Fibroblast of skin of right biceps (primary cell): ENCODE data around the gene SERPINA5.
"Not testable (repeated sequence)": the region's sequence is repeated elsewhere in the genome, so short reads cannot be mapped to it uniquely, and the experiment has no call there.

Experiments used
- DNase-seq: peaks from one replicate; pipeline ENCODE4 v3.0.0-alpha.2; 2013

Gene SERPINA5

GRCh38 chr14:94628578-94628977 is 47.4 kb downstream of the SERPINA5 start:
- no peak for DNase-seq

GRCh38 chr14:94630396-94630795 is 49.2 kb downstream of the SERPINA5 start:
- no peak for DNase-seq

DNA sequence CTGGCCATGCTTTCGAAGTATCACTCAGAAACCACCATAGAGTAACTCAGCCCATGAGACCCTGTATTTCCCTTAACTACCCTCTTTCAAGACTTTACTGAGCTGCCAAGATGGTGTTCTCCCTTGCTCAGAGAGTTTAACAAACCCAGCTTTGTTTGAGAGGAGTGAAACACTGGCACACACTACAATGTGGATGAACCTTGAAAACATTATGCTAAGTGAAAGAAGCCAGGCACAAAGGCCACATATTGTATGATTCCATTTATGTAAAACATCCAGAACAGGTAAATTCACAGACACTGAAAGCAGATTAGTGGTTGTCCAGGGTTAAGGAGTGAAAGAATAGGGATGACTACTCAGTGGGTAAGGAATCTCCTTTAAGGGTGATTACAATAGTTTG is 49.8 kb downstream of the SERPINA5 start:
- no peak for DNase-seq

- no peak for DNase-seq
Measured at GRCh38 chr14:94631536-94632304, 50.5 kb downstream of the SERPINA5 start.

GRCh38 chr14:94632305-94632590 is 51.0 kb downstream of the SERPINA5 start:
- no peak for DNase-seq

DNA sequence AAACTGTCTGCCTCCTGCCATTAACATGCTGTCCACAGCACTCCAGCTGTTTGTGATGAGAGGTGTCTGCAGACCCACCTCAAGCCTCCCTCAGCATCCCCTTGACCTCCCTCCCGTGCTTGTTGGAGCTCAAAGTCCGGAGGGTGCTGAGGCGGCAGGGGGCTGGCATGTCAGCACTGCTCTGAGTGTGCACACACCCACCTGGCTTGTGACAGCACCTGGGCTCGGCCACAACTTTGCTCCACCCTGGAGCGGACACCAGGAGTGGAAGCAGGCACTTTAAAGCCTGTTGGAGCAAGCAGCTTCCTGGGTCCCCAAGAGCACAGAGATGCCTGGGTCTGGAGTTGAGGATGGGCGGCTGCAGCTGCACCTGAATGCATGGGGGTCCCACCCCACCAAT is 51.9 kb downstream of the SERPINA5 start:
- no peak for DNase-seq

- no peak for DNase-seq
Measured at GRCh38 chr14:94635154-94635553, 53.9 kb downstream of the SERPINA5 start.

- no peak for DNase-seq
Measured at GRCh38 chr14:94636744-94637412, 55.7 kb downstream of the SERPINA5 start.

DNA sequence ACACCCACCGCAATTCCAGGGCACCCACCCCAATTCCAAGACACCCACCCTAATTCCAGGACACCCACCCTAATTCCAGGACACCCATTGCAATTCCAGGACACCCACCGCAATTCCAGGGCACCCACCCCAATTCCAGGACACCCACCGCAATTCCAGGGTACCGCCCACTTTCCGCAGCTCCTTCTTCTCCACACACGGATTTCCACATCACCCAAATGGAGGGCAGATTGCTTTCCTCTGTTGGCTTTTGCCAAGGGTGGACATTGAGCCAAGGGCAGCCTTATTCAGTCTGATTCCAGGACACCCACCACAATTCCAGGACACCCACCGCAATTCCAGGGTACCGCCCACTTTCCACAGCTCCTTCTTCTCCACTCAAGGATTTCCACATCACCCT is 56.6 kb downstream of the SERPINA5 start:
- DNase-seq = not testable (repeated sequence)

DNA sequence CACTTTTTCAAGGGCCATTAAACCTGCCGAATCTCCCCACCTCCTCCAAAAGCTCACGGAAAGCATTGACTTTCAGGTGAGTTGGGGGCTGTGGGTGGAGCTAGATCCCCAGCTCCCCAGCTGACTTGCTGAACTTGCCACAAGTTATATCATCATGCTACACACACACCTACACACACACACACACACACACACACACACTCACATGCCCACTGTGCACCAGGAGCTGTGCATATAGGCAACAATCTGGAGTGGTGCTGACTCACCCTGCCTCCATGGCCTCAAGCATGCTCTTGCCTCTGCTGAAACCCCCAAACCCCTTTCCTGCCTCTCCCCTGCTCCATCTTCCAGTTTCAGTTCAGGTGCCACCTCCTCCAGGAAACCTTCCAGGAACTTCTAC is 57.1 kb downstream of the SERPINA5 start:
- no peak for DNase-seq

DNA sequence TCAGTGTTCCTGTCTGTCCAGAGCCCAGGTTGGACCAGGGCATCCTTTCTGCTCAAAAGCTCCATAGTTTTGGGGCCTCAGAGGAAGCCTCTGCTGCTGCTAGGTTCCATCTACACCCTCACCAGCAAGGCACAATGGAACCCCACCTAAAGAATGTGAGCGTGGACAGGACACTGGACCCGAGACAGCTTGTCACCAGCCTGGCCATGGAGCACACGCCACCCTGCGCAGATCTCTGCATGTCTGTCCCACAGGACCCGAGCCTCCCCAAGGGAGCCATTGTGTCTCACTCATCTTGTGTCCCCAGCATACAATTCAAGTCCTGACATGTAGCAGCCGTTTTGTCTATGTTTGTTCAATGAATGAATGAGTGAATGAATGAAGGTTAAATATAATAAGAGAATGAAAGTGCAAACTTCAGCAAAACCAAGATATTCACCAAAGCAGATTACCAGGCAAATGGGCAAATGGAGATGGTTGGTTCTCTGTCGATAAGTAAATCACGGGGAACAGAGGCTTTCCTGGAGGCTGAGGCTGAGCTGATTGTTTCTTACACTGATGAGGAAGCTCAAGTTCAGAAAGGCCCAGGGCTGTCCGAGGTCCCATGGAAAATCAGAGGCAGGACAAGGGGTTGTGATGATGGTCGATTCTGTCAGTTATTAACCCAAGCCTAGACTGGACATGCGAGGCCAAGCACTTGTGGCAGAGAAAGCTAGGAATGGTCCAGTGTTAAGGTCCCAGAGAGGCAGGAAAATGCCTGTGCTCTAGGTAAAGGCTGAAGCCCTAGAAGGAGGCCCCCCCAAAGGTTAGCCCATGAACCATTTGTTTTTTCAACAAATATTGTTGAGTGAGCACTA is 58.0 kb downstream of the SERPINA5 start:
- no peak for DNase-seq

GRCh38 chr14:94640721-94641631 is 59.8 kb downstream of the SERPINA5 start:
- no peak for DNase-seq

DNA sequence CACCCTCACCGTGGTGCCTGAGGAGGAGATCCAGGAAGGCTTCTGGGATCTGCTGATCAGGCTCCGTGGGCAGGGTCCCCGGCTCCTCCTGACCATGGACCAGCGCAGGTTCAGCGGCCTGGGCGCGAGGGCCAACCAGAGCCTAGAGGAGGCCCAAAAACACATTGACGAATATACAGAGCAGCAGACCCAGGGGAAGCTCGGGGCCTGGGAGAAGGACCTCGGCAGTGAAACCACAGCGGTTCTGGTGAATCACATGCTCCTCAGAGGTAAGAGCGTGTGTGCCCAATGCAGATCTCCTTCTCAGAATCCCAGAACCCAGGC is 60.4 kb downstream of the SERPINA5 start:
- DNase-seq = no peak
